ENCODE data around the gene GK. TPM values are rescaled to one million over a fixed set of nuclear protein-coding genes. Genes with fewer than 3 reads are reported as not detected.

Gene GK
- 3.7 and 3.9 TPM in 2 replicates for total RNA-seq

GRCh38 chrX:30653415-30654131 is at the start of gene GK:
GK (plus strand) TSS chrX:30653423; CDS start chrX:30653538, 115 bp downstream.

Other genes with a start within 250 kb of the GK start
- gene TASL, start 75.7 kb upstream of the GK start, total RNA-seq = not detected in 2 replicates
- 6.7 and 8.1 TPM in 2 replicates for gene TAB3, start 235.8 kb downstream of the GK start, total RNA-seq

All from dermis lymphatic vessel endothelial cell (primary cell).